GM23248 (cell line): ENCODE results near the gene PPP1R27.

Experiments used
- EZH2 ChIP-seq: fragments of 200-600 bp; sonication (generic); IDR thresholded peaks from 2 replicates; pipeline ENCODE4 v1.6.1; 2018; ENCODE audit warnings: antibody characterized with exemption, mild to moderate bottlenecking; ENCODE audit not compliant: insufficient read depth, poor library complexity, severe bottlenecking
- EZH2phosphoT487 ChIP-seq: fragments of 200-600 bp; sonication (generic); IDR thresholded peaks from 2 replicates; pipeline ENCODE4 v1.6.1; 2018; ENCODE audit warnings: antibody characterized with exemption, moderate library complexity, mild to moderate bottlenecking, low read depth; ENCODE audit not compliant: insufficient read depth

GRCh38 chr17:81879121-81879520, 44.3 kb upstream of the PPP1R27 start:
- no peak for TF ChIP-seq EZH2phosphoT487
- TF ChIP-seq EZH2 = no peak
